RWPE2 (cell line): Measurements from ENCODE around the gene HBQ1.
A peak's percentile ranks its signal among the peaks of the same experiment; 100 is the strongest.

Source experiments
- ATAC-seq: fragments of 200-7000 bp; cut with Tn5 transposase; 3 replicates; pipeline ENCODE4 v1.9.1; 2021; ENCODE audit warnings: low read depth
- DNase-seq: peaks from one replicate; pipeline ENCODE4 v3.0.0-alpha.2; 2020; ENCODE audit warnings: low spot score
- H3K27ac ChIP-seq: fragments of 450-650 bp; 2 replicates; pipeline ENCODE4 v1.5.1; 2017; ENCODE audit warnings: mild to moderate bottlenecking; ENCODE audit not compliant: poor library complexity, severe bottlenecking
- H3K27me3 ChIP-seq: fragments of 250-450 bp; sonication (Bioruptor Pico); 2 replicates; pipeline ENCODE4 v1.5.1; 2021; ENCODE audit warnings: mild to moderate bottlenecking, moderate library complexity; ENCODE audit not compliant: insufficient read depth, poor library complexity, severe bottlenecking
- H3K36me3 ChIP-seq: fragments of 250-450 bp; sonication (Bioruptor Pico); 2 replicates; pipeline ENCODE4 v1.5.1; 2020; ENCODE audit warnings: low read depth, mild to moderate bottlenecking, moderate library complexity
- H3K4me1 ChIP-seq: fragments of 250-450 bp; sonication (Bioruptor Pico); 2 replicates; pipeline ENCODE4 v1.5.1; 2021; ENCODE audit warnings: mild to moderate bottlenecking, moderate library complexity; ENCODE audit not compliant: insufficient read depth, poor library complexity, severe bottlenecking
- H3K4me3 ChIP-seq: fragments of 250-450 bp; sonication (Bioruptor Pico); 2 replicates; pipeline ENCODE4 v1.5.1; 2021; ENCODE audit warnings: mild to moderate bottlenecking, moderate library complexity; ENCODE audit not compliant: severe bottlenecking
- H3K9me3 ChIP-seq: fragments of 250-450 bp; sonication (Bioruptor Pico); 2 replicates; pipeline ENCODE4 v1.5.1; 2021; ENCODE audit warnings: mild to moderate bottlenecking, moderate library complexity; ENCODE audit not compliant: severe bottlenecking
- TF ChIP-seq, protein P1 (sequence below): fragments of 450-650 bp; IDR thresholded peaks from one replicate; pipeline ENCODE4 v1.5.1; 2017; ENCODE audit warnings: mild to moderate bottlenecking, moderate library complexity; ENCODE audit not compliant: poor library complexity, severe bottlenecking

HBQ1 gene

DNA sequence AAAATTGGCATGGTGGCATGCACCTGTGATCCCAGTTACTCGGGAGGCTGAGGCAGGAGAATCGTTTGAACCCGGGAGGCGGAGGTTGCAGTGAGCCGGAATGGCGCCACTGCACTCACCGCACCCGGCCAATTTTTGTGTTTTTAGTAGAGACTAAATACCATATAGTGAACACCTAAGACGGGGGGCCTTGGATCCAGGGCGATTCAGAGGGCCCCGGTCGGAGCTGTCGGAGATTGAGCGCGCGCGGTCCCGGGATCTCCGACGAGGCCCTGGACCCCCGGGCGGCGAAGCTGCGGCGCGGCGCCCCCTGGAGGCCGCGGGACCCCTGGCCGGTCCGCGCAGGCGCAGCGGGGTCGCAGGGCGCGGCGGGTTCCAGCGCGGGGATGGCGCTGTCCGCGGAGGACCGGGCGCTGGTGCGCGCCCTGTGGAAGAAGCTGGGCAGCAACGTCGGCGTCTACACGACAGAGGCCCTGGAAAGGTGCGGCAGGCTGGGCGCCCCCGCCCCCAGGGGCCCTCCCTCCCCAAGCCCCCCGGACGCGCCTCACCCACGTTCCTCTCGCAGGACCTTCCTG lies at the start of gene HBQ1:
Gene HBQ1, plus strand, starts transcription at position 359 of the 575 bp plus-strand sequence. Its CDS starts 28 bp downstream, at position 387.
- H3K27ac ChIP-seq: no peak within 1 kb of the TSS
- ATAC-seq: peak; percentile 8; the same call in 2 of the 3 replicates

DNA sequence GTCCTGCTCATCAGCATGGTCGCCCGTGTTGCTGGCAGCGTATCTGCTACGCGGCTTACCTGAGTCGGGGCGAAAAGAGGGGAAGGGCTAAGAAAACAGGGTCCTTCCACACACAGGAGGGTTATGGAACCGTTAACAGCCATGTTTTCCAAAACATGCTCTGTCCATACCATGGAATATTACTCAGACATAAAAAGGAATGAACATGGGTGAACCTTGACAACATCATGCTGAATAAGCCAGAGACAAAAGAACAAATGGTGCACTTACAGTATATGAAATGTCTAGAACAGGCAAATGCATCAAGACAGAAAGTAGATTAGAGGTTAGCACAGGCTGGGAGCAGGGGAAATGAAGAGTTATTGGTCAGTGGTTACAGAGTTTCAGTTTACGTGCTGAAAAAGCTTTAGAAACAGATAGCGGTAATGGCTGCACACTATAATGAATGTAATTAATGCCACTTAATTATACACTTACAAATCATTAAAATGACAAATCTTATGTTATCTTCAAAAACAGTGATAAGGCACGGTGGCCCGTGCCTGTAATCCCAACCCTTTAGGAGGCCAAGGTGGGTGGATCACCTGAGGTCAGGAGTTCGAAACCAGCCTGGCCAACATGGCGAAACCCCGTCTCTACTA lies 49.6 kb upstream of the HBQ1 start:
- TF ChIP-seq, protein P1, sequence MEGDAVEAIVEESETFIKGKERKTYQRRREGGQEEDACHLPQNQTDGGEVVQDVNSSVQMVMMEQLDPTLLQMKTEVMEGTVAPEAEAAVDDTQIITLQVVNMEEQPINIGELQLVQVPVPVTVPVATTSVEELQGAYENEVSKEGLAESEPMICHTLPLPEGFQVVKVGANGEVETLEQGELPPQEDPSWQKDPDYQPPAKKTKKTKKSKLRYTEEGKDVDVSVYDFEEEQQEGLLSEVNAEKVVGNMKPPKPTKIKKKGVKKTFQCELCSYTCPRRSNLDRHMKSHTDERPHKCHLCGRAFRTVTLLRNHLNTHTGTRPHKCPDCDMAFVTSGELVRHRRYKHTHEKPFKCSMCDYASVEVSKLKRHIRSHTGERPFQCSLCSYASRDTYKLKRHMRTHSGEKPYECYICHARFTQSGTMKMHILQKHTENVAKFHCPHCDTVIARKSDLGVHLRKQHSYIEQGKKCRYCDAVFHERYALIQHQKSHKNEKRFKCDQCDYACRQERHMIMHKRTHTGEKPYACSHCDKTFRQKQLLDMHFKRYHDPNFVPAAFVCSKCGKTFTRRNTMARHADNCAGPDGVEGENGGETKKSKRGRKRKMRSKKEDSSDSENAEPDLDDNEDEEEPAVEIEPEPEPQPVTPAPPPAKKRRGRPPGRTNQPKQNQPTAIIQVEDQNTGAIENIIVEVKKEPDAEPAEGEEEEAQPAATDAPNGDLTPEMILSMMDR: no peak
- peaks cover 13% of the 10 kb centered on the region for H3K36me3 ChIP-seq
- H3K4me3 ChIP-seq: no peak overlapping the region
- no peak overlapping the region for H3K27ac ChIP-seq
- ATAC-seq (no peak), DNase-seq (no peak)
- no peaks in the 10 kb centered on the region for H3K9me3 ChIP-seq
- no peaks in the 10 kb centered on the region for H3K27me3 ChIP-seq
- H3K4me1 ChIP-seq: no peaks in the 10 kb centered on the region

More for the DNA sequence above, at the start of gene HBQ1:
- peaks cover 36% of the 10 kb centered on the region for H3K27me3 ChIP-seq
- DNase-seq: no peak
- peak within 1 kb of the TSS; percentile 8 for H3K4me3 ChIP-seq
- no peaks in the 10 kb centered on the region for H3K4me1 ChIP-seq
- TF ChIP-seq, protein P1: peak; percentile 38
- no peaks in the 10 kb centered on the region for H3K36me3 ChIP-seq
- no peaks in the 10 kb centered on the region for H3K9me3 ChIP-seq

DNA sequence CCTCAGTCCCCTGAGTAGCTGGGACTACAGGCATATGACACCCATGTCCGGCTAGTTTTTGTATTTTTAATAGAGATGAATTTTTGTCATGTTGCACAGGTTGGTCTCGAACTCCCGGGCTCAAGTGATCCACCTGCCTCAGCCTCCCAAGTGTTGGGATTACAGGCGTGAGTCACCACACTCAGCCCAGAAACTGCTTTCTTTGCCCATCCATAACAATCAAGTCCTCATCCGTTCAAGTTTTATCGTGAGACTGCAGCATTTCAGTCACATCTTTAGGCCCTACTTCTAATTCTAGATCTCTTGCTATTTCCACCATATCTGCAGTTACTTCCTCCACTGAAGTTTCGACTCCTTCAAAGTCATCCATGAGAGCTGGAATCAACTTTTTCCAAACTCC lies 48.1 kb upstream of the HBQ1 start:
- no peaks in the 10 kb centered on the region for H3K27me3 ChIP-seq
- H3K27ac ChIP-seq: no peak overlapping the region
- H3K4me3 ChIP-seq: no peak overlapping the region
- no peaks in the 10 kb centered on the region for H3K9me3 ChIP-seq
- no peaks in the 10 kb centered on the region for H3K4me1 ChIP-seq
- peaks cover 19% of the 10 kb centered on the region for H3K36me3 ChIP-seq
- no peak for DNase-seq
- TF ChIP-seq, protein P1: no peak
- no peak for ATAC-seq

DNA sequence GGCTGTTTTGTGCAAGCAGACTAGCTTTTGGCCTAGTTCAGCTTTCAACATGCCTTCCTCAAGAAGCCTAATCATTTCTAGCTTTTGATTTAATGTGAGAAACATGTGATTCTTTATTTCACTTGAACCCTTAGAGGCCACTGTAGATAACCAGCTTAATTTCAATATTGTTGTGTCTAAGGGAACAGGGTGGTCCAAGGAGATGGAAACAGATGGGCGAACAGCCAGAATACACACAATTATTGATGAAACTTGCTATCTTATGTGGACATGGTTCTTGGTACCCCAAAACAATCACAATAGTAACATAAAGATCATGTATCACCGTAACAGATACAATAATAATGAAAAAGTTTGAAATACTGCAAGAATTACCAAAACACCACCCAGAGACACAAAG lies 46.5 kb upstream of the HBQ1 start:
- no peak overlapping the region for H3K27ac ChIP-seq
- H3K4me3 ChIP-seq: no peak overlapping the region
- ATAC-seq (no peak), DNase-seq (no peak)
- peaks cover 19% of the 10 kb centered on the region for H3K36me3 ChIP-seq
- TF ChIP-seq, protein P1: no peak
- no peaks in the 10 kb centered on the region for H3K9me3 ChIP-seq
- H3K27me3 ChIP-seq: no peaks in the 10 kb centered on the region
- H3K4me1 ChIP-seq: no peaks in the 10 kb centered on the region

DNA sequence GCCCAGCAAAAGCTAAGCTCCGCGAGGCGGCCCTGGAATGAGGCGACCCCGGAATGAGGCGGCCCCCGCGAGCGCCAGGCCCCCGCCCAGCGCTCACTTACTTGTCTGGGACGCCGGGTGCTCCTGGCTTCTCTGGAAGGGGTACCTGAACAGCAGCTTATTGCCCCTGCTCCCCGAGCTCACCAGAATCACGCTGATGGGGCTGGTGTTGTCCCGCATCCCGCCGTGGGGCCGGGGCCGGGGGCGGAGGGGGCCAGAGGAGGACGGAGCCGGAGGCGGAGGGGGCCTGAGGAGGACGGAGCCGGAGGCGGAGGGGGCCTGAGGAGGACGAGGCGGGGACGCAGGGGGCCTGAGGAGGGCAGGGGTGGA lies 42.2 kb upstream of the HBQ1 start:
- H3K27me3 ChIP-seq: no peaks in the 10 kb centered on the region
- ATAC-seq (peak; percentile 15; the same call in 2 of the 3 replicates), DNase-seq (no peak)
- H3K9me3 ChIP-seq: no peaks in the 10 kb centered on the region
- H3K4me1 ChIP-seq: no peaks in the 10 kb centered on the region
- H3K27ac ChIP-seq: peak overlapping the region; percentile 37
- TF ChIP-seq, protein P1: no peak
- peak overlapping the region; percentile 70 for H3K4me3 ChIP-seq
- peaks cover 19% of the 10 kb centered on the region for H3K36me3 ChIP-seq
